Measurements from ENCODE around the gene PLA2G2F. TPM values are rescaled to one million over a fixed set of nuclear protein-coding genes. Genes with fewer than 3 reads are reported as not detected.

Gene PLA2G2F
- total and polyA plus RNA-seq, 8 donors, result 0.18 to 6.4 TPM; not detected in 6

DNA sequence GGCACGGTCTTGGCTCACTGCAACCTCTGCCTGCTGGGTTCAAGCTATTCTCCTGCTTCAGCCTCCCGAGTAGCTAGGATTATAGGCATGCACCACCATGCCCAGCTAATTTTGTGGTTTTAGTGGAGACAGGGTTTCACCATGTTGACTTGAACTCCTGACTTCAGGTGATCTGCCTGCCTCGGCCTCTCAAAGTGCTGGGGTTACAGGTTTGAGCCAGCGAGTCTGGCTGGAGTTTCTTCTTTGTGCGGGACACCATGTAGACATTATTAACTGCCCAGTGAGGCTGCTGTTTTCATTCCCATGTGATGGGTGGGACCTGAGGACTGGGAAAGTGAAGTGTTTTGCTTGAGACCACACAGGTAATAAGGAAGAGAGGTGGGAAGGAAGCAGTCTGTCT, 45.8 kb upstream of the PLA2G2F start:
- intact Hi-C loops (cut with DNase I; ENCODE audit: low total_unique reads), result no loop called here
- Histone ChIP-seq H3K36me3 (no peaks in the 10 kb centered on the region), H3K27me3 (peaks cover 0 to 3% (median 0%) of the 10 kb centered on the region in 3 donors), H3K27ac (peak overlapping the region in 2 of 5 donors; percentile 56 to 62), H3K9me3 (peaks cover 0 to 5% (median 0%) of the 10 kb centered on the region in 4 donors), H3K4me1 (peaks cover 0 to 4% (median 0%) of the 10 kb centered on the region in 4 donors), H3K4me3 (no peak overlapping the region)
- 82 to 87% (median 85%) methylated on average over 5 of the region's 5 CpGs for WGBS, 5 donors
- no peak for DNase-seq
- TF ChIP-seq POLR2A (IDR thresholded peaks at IDR 0.05) (no peak), POLR2AphosphoS5 (IDR thresholded peaks at IDR 0.05) (no peak), EP300 (IDR thresholded peaks at IDR 0.05) (no peak)
- TF ChIP-seq, protein P1, sequence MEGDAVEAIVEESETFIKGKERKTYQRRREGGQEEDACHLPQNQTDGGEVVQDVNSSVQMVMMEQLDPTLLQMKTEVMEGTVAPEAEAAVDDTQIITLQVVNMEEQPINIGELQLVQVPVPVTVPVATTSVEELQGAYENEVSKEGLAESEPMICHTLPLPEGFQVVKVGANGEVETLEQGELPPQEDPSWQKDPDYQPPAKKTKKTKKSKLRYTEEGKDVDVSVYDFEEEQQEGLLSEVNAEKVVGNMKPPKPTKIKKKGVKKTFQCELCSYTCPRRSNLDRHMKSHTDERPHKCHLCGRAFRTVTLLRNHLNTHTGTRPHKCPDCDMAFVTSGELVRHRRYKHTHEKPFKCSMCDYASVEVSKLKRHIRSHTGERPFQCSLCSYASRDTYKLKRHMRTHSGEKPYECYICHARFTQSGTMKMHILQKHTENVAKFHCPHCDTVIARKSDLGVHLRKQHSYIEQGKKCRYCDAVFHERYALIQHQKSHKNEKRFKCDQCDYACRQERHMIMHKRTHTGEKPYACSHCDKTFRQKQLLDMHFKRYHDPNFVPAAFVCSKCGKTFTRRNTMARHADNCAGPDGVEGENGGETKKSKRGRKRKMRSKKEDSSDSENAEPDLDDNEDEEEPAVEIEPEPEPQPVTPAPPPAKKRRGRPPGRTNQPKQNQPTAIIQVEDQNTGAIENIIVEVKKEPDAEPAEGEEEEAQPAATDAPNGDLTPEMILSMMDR (IDR thresholded peaks at IDR 0.05), result no peak

GRCh38 chr1:20093940-20094391, 45.2 kb upstream of the PLA2G2F start:
- intact Hi-C loops (cut with DNase I; ENCODE audit: low total_unique reads), result no loop called here
- WGBS, 5 donors, result 67 to 78% (median 72%) methylated on average over 5 of the region's 5 CpGs
- peaks cover 0 to 4% (median 0%) of the 10 kb centered on the region in 4 donors for H3K4me1 ChIP-seq
- no peaks in the 10 kb centered on the region for H3K36me3 ChIP-seq
- H3K27ac ChIP-seq, result peak overlapping the region in 3 of 5 donors; percentile 33 to 62 (median 56)
- no peak for DNase-seq
- H3K27me3 ChIP-seq, result peaks cover 0 to 3% (median 0%) of the 10 kb centered on the region in 3 donors
- no peak for TF ChIP-seq POLR2A (IDR thresholded peaks at IDR 0.05)
- TF ChIP-seq POLR2AphosphoS5 (IDR thresholded peaks at IDR 0.05), result peak in 1 of 3 donors; percentile 23
- peaks cover 0 to 5% (median 0%) of the 10 kb centered on the region in 4 donors for H3K9me3 ChIP-seq
- no peak overlapping the region for H3K4me3 ChIP-seq

- no peak for DNase-seq
- TF ChIP-seq EP300 (IDR thresholded peaks at IDR 0.05) (no peak), POLR2AphosphoS5 (IDR thresholded peaks at IDR 0.05) (no peak), POLR2A (IDR thresholded peaks at IDR 0.05) (no peak)
- TF ChIP-seq, protein P1 (IDR thresholded peaks at IDR 0.05), result no peak
- H3K36me3 ChIP-seq, result no peaks in the 10 kb centered on the region
- H3K27me3 ChIP-seq, result no peaks in the 10 kb centered on the region
- peaks cover 0 to 4% (median 0%) of the 10 kb centered on the region in 4 donors for H3K4me1 ChIP-seq
- no peak overlapping the region for H3K4me3 ChIP-seq
- H3K27ac ChIP-seq, result no peak overlapping the region
- 61 to 75% (median 70%) methylated on average over 5 of the region's 5 CpGs for WGBS, 5 donors
- intact Hi-C loops (cut with DNase I; ENCODE audit: low total_unique reads), result no loop called here
- peaks cover 0 to 5% (median 0%) of the 10 kb centered on the region in 4 donors for H3K9me3 ChIP-seq
These were observed 43.3 kb upstream of the PLA2G2F start for GRCh38 chr1:20095564-20096434.

- peaks cover 0 to 4% (median 0%) of the 10 kb centered on the region in 4 donors for H3K4me1 ChIP-seq
- peaks cover 0 to 5% (median 0%) of the 10 kb centered on the region in 4 donors for H3K9me3 ChIP-seq
- DNase-seq, result no peak
- no peaks in the 10 kb centered on the region for H3K27me3 ChIP-seq
- intact Hi-C loops (cut with DNase I; ENCODE audit: low total_unique reads), result no loop called here
- TF ChIP-seq POLR2AphosphoS5 (IDR thresholded peaks at IDR 0.05) (no peak), EP300 (IDR thresholded peaks at IDR 0.05) (no peak), POLR2A (IDR thresholded peaks at IDR 0.05) (no peak)
- TF ChIP-seq, protein P1 (IDR thresholded peaks at IDR 0.05), result no peak
- 69 to 88% (median 86%) methylated on average over 7 of the region's 7 CpGs for WGBS, 5 donors
- H3K27ac ChIP-seq, result no peak overlapping the region
- no peaks in the 10 kb centered on the region for H3K36me3 ChIP-seq
- H3K4me3 ChIP-seq, result no peak overlapping the region
These were observed 42.2 kb upstream of the PLA2G2F start for GRCh38 chr1:20096840-20097447.

Measured in stomach (tissue), 9 donors.